ENCODE data around the gene AS3MT.

- TF ChIP-seq CTCF (IDR thresholded peaks at IDR 0.05; ENCODE audit: low read length) (no peak), EZH2phosphoT487 (IDR thresholded peaks at IDR 0.05; ENCODE audit: low read length) (no peak)
Observed at GRCh38 chr10:102930720-102931119, 61.5 kb downstream of the AS3MT start.

All from MM.1S (cell line).